ENCODE results near the gene FLRT1. TPM values are rescaled to one million over a fixed set of nuclear protein-coding genes. Genes with fewer than 3 reads are reported as not detected.
A peak's percentile ranks its signal among the peaks of the same experiment; 100 is the strongest.

Gene FLRT1
- polyA plus RNA-seq, 4 donors: 2.6 to 4.1 (median 3.1) TPM

DNA sequence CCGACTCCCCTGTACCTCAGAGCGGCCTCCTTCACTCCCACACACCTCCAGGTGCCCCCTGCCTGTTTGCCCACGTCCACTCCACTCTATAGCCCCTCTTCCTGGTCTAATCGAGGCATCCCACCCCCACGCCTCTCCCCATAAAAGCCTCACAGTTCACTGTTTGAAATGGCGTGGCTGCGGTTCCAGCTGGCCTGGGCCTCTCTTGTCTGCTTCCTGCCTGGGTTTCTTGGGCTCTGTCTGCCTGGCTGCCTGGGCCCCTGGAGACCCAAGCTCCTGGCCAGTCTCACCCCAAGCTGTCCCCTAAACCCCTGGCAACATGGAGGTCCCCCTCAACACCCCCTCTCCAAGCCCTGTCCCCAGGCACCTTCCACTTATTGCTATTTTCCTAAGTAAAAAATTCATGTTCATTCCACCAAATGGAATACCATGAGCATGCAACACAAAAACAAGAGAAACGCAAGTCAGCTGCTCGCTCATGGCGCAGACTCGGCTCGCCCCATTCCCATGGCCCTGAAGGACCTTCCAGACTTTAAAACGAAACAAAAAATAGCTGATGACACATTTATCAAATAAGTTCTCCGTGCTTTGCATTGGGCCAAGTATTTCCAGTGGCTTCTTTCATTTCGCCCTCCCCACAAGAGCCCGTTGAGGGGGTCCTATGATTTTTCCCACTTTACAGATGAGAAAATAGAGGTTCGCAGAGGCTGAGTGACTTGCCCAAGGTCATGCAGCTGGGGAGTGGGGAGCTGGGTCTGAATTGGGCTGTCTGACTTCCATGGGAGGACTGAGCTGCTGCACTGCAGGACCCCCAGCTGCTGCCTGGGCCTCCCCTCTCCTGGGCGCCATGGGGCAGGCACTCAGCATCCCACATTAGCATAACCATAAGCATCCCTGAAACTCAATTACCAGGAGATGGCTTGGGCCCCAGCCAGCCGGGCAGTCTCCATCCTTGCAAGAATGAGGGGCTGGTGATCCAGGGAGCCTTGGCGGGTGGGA is 11.7 kb upstream of the FLRT1 start:
- no peak for DNase-seq (ENCODE audit: low read depth in 4 of 4, low spot score in 3 of 4)

DNA sequence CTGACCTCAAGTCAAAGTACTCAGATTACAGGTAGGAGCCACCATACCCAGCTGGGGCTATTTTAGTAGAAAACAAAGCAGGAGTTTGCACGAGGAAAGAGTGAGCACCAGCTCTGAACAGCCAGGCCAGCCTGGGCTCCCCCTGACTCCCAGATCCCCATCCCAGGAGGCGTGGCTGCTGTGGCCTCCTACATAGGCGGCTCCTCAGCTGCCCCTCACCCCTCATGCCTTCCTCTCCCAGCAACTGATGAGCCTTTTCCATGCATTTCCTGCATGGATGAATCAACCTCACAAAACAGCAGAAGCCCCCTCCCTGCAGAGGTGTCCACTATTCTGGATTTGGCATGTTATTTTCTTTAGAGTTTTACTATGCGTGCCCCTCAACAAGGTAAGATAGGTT is 10.5 kb upstream of the FLRT1 start:
- DNase-seq (ENCODE audit: low read depth in 4 of 4, low spot score in 3 of 4): no peak

DNA sequence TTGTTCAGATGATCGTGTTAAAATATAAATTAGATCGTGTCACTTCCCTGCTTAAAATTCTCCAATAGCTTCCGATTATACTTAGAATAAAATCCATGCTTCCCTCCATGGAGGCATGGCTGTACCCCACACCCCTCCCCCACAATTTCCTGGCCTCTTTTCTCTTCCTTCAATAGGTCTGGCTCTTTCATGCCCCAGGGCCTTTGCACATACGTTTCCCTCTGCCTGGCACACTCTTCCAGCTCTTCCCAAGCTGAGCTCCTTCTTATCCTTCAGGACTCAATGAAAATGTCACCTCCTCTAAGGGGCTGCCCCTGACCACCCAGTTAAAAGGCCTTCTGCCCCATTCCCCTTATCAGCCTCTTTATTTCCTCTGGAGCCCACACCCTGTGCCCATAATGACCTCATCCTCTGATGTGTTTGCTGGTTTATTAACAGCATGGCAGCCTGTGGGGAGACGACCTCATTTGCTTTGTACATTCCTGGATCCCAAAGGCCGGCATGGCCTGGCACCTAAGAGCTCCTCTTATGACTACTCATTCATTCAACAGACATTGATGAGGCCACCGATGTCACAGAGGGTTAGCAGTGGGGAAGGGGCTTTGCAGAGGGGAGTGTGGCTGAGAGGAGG is 9.0 kb upstream of the FLRT1 start:
- no peak for DNase-seq (ENCODE audit: low read depth in 4 of 4, low spot score in 3 of 4)

DNA sequence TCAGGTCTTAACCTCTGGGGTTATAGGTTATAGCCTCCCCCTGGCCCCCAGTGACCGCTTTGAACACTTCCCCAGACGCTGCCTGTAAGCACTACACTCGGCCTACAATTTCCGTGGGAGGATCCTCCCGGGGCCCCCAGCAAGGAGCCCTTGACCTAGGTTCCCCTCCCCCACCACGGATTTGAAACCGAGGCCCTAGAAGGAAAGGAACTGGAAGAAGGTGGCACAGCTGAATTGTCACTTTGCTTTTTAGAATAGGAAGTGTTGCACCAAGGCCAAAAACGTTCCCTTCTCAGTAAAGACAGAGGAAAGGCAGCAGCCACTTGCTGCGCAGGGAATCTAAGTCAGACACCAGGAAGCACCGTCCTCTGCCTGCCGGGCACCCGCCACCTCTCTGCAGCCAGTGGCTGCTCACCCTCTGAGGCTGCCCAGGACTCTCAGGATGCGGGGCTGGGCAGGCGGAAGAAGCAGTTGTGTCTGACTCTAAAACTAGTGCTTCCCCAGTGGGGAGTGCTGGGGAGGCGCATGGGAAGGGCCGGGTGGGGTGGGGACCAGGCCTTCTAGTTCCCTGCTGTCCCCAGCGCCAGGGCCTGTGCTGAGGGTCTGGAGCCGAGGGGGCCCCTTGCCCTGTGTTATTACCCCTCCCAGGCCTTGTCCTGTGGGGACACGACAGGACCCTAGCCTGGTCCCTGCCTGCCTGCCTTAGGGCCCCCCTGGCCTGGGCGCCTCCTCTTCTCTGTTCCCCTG is 7.9 kb upstream of the FLRT1 start:
- DNase-seq (ENCODE audit: low read depth in 4 of 4, low spot score in 3 of 4): no peak

DNA sequence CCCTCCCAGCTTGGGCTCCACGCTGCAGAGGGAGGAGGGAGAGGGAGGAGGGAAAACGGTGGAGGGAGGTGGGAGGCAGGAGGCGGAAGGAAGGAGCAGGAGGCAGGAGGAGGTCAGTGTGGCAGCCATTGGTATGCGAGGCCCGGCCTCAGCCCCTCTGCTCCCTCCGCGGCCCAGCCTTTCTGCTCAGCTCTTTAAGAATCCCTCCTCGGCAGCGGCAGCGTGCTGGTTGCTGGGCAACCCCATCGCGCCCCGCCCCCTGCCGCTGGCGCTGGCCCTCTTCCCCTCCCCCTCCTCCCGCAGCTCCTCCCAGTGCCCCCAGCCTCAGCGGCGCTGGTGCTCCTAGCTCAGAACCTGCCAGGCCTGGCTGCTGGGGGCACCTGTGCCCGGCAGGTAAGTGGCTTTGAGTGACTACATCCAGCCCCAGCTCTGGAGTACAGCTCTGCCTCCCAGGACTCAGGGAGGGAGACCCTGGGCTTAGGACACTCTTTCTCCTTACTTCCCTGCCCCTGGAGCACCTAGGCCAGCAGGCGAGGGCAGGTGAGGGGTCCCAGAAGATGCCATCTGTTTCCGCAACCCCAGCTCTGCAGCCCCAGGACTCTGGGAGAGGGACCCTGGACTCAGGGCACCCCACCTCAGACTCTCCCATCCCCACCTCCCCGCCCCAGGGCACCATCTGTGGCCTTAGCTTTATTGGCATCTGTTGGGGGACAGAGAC is 7.2 kb upstream of the FLRT1 start:
- peak in 1 of 4 donors; percentile 67 for DNase-seq (ENCODE audit: low read depth in 4 of 4, low spot score in 3 of 4)

DNA sequence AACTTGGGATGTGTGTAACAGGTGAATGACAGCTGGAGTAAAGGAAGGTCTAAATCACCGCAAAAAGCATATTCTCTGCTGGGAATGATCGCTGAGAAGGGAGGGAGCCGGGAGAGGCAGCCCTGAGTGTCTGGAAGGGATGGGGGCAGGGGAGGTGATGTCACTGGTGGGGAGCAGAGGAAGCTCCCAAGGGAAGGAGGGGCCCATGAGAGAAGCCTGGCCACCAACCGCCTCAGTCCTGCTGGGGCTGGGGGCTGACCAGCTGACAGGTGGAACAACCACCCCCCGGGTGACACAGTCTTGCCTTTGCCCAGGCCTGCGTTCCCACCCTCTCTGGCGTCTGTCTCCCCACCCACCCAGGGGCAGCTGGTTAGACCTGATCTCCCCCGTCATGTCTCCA is 6.0 kb upstream of the FLRT1 start:
- DNase-seq (ENCODE audit: low read depth in 4 of 4, low spot score in 3 of 4): no peak

DNA sequence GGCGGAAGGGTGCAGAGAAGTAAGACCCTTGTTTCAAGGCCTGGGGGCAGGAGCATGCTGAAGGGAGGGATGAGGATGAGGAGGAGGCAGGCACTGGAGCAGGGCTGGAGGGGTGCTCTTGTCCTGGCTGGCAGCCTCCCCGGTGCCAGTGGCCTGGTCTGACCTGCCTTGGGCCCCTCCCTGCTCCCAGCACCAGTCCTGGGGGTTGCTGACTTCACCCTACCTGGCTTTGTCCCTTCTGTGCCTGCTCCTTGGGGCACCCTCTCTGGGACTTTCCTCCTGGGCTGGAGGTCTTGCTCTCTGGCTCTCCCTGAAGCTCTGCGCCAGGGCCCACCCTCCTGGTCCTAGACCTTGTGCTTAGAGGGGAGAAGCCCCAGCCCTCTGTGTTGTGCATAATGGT is 4.7 kb upstream of the FLRT1 start:
- DNase-seq (ENCODE audit: low read depth in 4 of 4, low spot score in 3 of 4): no peak

DNA sequence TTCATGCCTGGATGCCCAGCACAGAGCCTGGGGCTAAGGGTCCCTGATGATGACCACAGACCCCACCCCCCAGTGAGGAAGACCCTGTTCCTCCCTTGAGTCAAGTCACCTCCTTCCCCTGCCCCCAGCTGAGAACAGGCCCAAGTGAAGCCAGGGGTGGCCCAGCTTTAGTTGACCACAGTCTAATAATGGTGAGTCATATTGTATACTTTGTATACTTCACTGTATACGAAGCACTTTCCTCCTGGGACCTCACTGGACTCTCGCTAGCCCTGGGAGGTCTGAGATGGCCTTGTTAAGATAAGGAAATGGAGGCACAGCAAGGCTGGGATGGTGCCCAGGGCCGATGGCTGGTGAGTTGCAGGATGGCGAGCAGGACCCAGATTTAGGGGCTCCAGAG is 3.7 kb upstream of the FLRT1 start:
- no peak for DNase-seq (ENCODE audit: low read depth in 4 of 4, low spot score in 3 of 4)

DNA sequence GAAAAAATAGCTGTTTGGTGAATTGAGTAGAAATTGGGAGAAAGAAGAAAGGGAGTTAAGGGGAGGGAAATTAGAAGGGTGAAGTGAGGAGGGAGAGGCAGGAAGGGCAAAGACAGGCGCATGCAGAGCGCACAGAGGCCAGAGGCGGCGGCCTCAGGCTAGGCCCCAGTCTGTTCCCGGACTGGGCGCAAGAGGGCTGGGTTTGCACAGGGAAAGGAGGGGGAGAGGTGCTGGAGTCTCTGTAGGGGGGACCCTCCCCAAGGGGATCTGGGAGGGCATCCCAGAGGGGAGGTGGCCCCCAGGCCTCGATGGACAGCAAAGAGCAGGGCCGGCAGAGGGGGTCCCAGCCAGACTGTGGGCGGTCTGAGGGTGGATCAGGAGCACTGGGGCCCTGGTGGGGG is 1.3 kb upstream of the FLRT1 start:
- no peak for DNase-seq (ENCODE audit: low read depth in 4 of 4, low spot score in 3 of 4)

DNA sequence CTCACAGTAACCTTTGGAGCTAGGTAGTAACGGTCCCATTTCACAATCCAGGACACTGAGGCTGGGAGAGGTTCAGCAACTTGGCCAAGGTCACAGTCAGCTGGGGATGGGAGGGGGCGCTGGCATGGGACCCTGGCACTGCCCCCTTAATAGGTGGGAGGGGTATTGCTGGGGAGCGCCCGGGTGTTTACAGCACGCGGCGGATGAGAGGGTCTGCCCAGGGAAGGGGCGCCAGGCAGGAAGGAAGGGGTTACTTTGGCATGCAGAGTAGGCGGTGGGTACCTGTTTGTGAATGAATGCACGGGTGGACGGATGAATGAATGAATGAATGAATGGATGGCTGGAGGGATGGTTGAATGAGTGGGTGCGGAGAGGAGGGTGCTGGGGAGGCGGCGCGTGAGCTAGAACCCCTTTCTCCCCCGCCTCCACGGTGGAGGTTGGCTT is 628 bp upstream of the FLRT1 start:
- no peak for DNase-seq (ENCODE audit: low read depth in 4 of 4, low spot score in 3 of 4)

DNA sequence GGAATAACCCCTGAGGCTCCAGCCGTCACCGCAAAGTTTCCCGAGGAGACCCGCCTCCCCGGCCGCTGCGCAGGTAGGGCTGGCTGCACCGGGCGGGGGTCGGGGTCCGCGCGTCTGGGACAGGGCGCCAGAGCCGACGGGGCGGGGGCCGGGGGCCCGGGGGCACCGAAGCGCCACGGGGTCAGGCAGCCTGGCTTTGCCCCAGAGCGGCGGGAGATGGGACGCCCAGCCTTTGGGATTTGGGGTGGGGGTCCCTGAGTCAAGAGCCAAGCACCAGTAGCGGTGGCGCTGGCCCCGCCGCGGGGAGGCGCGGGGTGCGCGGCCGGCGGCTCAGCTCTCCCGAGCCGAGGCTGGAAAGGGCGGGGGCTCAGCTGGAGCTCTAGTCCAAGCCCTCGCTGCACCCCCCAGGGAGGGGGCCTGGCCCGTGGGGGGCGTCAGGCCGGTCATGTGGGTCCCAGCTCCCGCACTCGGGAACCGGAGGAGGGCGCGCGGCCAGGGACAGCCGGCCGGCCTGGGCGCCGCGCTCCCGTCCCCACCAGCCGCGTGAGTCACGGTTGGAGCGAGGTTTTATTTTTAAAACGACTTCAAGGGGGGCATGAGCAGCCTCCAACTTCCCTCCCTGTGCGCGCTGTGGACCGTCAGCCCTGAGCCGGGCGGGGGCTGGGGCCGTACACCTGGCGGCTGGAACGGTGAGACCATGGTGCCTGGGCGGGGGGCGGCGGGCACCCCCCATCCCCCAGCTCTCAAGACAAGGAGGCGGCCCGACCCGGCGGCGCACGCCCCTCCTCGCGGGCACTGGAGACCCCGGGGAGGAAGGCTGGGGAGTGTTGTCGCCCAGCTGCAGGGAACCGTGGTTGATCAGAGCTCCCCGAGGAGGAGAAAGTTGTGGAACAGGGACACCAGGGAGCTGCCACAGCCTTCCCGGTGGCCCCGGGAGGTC is 626 bp downstream of the FLRT1 start:
- DNase-seq (ENCODE audit: low read depth in 4 of 4, low spot score in 3 of 4): no peak

DNA sequence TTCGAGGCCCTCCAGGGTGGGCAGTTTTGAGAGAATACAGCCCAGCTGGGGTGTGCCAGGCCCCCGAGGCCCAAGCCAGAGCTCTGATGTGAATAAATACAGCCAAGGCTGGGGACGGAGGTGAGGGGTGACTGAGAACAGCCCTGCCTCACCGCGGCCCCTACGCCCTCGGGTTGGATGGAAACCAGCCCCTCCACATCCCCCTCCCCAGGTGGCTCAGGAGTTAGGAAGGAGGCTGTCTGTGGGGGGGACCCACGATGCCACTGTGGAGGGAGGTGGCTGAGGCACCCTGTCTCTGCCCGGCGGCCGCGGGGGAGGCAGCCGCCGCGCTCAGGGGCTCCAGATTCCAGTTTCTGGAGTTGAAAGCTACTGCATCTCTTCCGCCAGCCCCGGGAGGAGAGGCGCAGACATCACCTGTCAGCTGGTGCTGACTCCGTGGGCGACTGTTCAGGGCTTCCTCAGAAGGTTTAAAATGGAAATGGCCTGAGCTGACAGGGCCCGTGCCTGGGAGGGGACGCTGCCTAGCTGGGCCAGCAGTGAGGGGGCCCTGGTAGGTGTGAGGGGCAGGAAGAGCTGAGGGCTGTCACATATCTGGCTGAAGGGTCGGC is 1.4 kb downstream of the FLRT1 start:
- no peak for DNase-seq (ENCODE audit: low read depth in 4 of 4, low spot score in 3 of 4)

DNA sequence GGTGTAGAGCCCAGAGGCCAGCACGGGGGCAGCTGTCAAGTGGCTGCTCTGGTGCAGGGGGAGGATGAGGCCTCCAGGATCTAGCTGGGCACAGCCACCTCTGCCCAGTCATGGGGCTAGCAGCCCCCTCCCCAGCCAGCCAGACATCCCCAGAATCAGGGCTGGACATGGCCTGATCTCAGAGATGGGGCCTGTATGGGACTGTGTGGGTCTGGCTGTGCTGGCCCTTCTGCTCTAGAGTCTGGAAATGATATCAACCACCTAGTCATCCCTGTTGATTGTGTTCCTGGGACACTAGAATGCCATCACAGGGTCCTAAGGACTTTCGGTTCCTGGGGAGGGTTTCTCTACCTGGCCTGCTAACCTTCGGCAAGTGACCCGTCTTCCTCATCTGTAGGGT is 2.8 kb downstream of the FLRT1 start:
- DNase-seq (ENCODE audit: low read depth in 4 of 4, low spot score in 3 of 4): no peak

DNA sequence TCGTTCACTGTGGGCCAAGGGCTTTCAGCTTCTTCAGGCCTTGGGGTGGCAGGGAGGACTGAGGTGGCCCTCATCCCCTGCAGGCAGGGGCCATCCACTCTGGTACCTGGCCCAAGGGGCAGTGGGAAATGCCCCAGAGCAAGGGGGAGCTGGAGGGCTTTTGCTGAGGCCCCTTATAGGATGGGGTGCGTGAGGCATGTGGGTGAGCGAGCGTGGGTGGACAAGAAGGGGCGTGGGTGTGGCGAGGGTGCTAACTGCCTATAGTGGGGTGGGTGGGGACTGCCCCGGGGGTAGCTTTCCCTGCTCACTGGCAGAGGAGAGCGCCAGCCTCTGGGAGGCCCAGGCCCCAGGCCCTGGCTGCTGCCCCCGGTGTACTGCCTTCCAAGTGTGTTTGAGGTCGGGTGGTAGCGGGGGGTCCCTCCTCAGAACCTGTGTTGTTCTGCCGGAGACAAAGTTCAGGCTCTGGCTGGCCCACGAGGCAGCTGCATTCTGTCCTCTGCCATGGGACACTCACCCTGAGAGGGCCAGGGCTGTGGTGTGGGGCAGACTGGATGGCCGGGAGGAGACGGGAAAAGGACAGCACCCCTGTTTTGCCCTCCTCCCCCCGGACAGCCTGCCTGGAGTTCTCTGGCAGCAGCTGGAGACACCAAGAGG is 3.4 kb downstream of the FLRT1 start:
- no peak for DNase-seq (ENCODE audit: low read depth in 4 of 4, low spot score in 3 of 4)

DNA sequence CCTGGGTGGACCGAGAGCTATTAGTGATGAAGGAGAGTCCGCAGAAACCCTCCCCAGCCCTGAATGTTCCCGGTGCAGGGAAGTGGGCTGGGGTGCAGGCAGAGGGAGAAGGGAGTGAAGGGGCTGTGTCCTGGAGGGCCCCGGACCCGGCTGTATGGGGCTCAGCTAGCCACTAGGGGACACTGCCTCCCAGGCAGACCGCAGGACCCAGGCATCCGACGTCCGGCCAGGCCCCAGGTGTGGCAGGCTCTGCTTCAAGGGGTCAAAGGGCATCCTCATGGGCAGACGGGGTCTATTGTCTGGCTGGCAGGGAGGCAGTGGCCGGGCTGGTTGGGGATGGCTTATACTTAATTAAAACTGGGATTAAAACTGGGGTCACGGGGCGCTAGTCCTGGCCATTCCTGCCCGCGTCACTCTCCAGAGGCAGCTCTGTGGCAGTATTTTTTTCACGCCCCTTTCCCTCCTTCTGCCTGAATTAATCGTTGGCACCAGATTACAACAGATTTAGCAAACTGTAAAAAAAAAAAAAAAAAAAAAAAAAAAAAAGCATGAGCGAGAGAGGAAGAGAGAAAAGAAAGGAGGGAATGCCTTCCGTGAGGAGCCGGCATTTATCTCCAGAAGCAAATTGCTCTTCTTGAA is 5.1 kb downstream of the FLRT1 start:
- DNase-seq (ENCODE audit: low read depth in 4 of 4, low spot score in 3 of 4): no peak

DNA sequence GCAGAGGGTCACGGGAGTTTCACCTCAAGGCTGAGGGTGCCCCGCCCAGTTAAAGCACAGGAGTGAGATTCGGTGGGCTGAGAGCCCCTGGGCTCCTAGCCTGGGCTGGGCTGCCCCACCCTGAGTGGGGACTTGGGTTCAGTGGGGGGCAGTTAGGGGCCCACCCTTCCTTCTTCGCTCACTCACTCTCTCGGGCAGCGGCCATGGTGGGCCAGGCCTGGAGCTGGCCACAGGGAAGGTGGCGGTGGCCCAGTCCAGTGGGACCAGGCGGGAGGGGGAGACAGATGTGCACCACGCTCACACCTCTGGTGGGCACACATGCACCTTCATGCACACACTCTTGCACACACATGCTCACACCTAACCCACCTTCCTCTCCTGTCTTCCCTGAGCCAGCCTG is 6.1 kb downstream of the FLRT1 start:
- no peak for DNase-seq (ENCODE audit: low read depth in 4 of 4, low spot score in 3 of 4)

DNA sequence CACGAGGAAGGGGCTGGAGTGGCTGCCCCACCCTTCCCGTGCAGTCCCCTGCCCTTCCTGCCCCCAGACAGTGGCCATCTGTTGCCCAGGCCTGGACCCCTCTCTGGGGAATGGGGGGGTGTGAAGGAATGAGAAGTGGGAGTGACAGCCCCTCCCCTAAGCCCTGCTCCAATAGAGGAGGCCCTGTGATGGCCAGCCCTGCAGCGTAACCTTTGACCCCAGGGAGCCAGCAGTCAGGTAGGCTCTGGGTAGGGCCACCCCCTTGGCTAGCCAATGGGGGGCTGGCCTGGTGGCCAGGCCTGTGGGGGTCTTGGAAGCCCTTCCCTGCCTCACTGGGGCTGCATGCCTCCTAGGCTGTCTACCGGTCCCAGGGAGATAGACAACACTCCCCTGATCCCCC is 6.6 kb downstream of the FLRT1 start:
- DNase-seq (ENCODE audit: low read depth in 4 of 4, low spot score in 3 of 4): no peak

DNA sequence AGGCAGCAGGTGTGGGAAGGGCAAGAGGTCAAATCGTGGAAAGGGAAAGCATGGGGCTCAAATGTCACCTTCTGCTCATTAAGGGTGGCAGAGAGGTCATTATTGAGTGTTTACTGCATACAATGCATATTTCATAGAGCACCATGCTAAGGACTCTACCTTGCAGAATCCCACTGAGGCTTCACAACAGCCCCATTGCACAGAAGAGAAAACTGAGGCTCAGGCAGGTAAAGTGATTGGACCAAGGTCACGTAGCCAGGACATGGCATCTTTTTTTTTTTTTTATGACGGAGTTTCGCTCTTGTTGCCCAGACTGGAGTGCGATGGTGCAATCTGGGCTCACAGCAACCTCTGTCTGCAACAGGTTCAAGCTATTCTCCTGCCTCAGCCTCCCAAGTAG is 7.8 kb downstream of the FLRT1 start:
- no peak for DNase-seq (ENCODE audit: low read depth in 4 of 4, low spot score in 3 of 4)

Data from right renal pelvis (tissue), 4 donors.